ENCODE data around the gene ATXN1.
A peak's percentile ranks its signal among the peaks of the same experiment; 100 is the strongest.

ATXN1 gene

DNA sequence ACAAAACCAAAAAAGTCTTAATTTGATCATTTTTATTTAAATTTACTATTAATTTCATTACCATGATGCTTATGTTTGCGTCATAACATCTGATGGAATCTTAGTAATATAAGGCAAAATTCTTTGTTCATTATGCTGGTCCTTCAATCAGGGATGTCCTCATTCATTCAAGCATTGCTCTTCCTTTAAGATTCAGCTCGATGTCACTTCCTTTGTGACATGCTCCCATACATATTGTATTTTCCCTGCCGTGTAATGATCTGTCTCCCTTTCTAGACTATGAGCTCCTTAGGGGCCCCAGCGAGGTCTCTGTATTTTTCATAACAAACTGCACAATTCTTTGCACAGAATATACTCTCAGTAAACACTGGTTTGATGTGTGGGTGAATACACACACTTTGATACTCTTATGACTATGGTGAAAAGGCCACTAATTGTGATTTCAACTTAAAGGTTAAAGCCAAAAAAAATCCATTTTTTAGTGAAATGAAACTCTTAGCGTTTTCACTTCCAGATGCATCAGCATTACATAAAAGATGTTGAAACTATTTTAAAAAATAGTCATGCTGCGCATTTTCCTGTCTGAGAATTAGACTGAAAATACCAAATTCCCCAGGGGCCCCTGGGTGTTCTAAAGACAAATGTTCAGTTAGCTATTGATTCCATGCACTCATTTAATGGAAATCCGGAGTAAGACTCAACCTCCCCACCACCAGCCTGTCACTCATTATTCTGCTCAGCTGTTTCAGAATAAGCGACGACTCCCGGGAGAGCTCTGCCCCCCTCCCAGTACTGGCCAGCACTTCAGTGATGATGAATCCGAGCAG lies 169.7 kb downstream of the ATXN1 start:
- TF ChIP-seq, protein P1, sequence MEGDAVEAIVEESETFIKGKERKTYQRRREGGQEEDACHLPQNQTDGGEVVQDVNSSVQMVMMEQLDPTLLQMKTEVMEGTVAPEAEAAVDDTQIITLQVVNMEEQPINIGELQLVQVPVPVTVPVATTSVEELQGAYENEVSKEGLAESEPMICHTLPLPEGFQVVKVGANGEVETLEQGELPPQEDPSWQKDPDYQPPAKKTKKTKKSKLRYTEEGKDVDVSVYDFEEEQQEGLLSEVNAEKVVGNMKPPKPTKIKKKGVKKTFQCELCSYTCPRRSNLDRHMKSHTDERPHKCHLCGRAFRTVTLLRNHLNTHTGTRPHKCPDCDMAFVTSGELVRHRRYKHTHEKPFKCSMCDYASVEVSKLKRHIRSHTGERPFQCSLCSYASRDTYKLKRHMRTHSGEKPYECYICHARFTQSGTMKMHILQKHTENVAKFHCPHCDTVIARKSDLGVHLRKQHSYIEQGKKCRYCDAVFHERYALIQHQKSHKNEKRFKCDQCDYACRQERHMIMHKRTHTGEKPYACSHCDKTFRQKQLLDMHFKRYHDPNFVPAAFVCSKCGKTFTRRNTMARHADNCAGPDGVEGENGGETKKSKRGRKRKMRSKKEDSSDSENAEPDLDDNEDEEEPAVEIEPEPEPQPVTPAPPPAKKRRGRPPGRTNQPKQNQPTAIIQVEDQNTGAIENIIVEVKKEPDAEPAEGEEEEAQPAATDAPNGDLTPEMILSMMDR (conservative IDR thresholded peaks at IDR 0.05; ENCODE audit: low read depth, low read length) = no peak
- H3K4me2 ChIP-seq = peak overlapping the region; percentile 33
- no peaks in the 10 kb centered on the region for H3K36me3 ChIP-seq (ENCODE audit: insufficient read depth)
- no peaks in the 10 kb centered on the region for H4K20me1 ChIP-seq (ENCODE audit: insufficient read depth)
- no peak overlapping the region for H3K27ac ChIP-seq
- no peaks in the 10 kb centered on the region for H3K27me3 ChIP-seq (ENCODE audit: insufficient read depth, low read depth)
- H3K4me3 ChIP-seq (IDR thresholded peaks at IDR 0.05; ENCODE audit: insufficient read depth, low read depth, low read length) = no peak overlapping the region
- no peaks in the 10 kb centered on the region for H3K79me2 ChIP-seq (ENCODE audit: insufficient read depth, low read depth)
- H3K4me1 ChIP-seq (ENCODE audit: low read depth, poor library complexity, severe bottlenecking) = peaks cover 13% of the 10 kb centered on the region
- H2AFZ ChIP-seq (ENCODE audit: low read depth) = no peak overlapping the region
- H3K9ac ChIP-seq = no peak overlapping the region

- TF ChIP-seq, protein P1 (conservative IDR thresholded peaks at IDR 0.05; ENCODE audit: low read depth, low read length) = no peak
- Histone ChIP-seq H3K4me1 (ENCODE audit: low read depth, poor library complexity, severe bottlenecking) (peaks cover 9% of the 10 kb centered on the region), H3K27ac (no peak overlapping the region), H3K9ac (no peak overlapping the region), H3K4me2 (no peak overlapping the region), H2AFZ (ENCODE audit: low read depth) (no peak overlapping the region), H4K20me1 (ENCODE audit: insufficient read depth) (no peaks in the 10 kb centered on the region), H3K27me3 (ENCODE audit: insufficient read depth, low read depth) (no peaks in the 10 kb centered on the region), H3K36me3 (ENCODE audit: insufficient read depth) (no peaks in the 10 kb centered on the region), H3K4me3 (IDR thresholded peaks at IDR 0.05; ENCODE audit: insufficient read depth, low read depth, low read length) (no peak overlapping the region), H3K79me2 (ENCODE audit: insufficient read depth, low read depth) (no peaks in the 10 kb centered on the region)
Measured at GRCh38 chr6:16585805-16586204, 175.5 kb downstream of the ATXN1 start.

GRCh38 chr6:16583144-16583762 lies 178.0 kb downstream of the ATXN1 start:
- no peaks in the 10 kb centered on the region for H4K20me1 ChIP-seq (ENCODE audit: insufficient read depth)
- TF ChIP-seq, protein P1 (conservative IDR thresholded peaks at IDR 0.05; ENCODE audit: low read depth, low read length) = no peak
- no peak overlapping the region for H2AFZ ChIP-seq (ENCODE audit: low read depth)
- no peak overlapping the region for H3K4me3 ChIP-seq (IDR thresholded peaks at IDR 0.05; ENCODE audit: insufficient read depth, low read depth, low read length)
- H3K27me3 ChIP-seq (ENCODE audit: insufficient read depth, low read depth) = no peaks in the 10 kb centered on the region
- no peak overlapping the region for H3K9ac ChIP-seq
- H3K36me3 ChIP-seq (ENCODE audit: insufficient read depth) = no peaks in the 10 kb centered on the region
- no peak overlapping the region; the same call in 1 of the 2 replicates for H3K4me2 ChIP-seq
- H3K79me2 ChIP-seq (ENCODE audit: insufficient read depth, low read depth) = no peaks in the 10 kb centered on the region
- peaks cover 9% of the 10 kb centered on the region for H3K4me1 ChIP-seq (ENCODE audit: low read depth, poor library complexity, severe bottlenecking)
- no peak overlapping the region for H3K27ac ChIP-seq

- Histone ChIP-seq H3K4me2 (no peak overlapping the region; the same call in 1 of the 2 replicates), H3K27me3 (ENCODE audit: insufficient read depth, low read depth) (no peaks in the 10 kb centered on the region), H3K4me1 (ENCODE audit: low read depth, poor library complexity, severe bottlenecking) (peaks cover 9% of the 10 kb centered on the region), H2AFZ (ENCODE audit: low read depth) (no peak overlapping the region), H4K20me1 (ENCODE audit: insufficient read depth) (no peaks in the 10 kb centered on the region), H3K9ac (no peak overlapping the region), H3K27ac (no peak overlapping the region), H3K79me2 (ENCODE audit: insufficient read depth, low read depth) (no peaks in the 10 kb centered on the region), H3K4me3 (IDR thresholded peaks at IDR 0.05; ENCODE audit: insufficient read depth, low read depth, low read length) (no peak overlapping the region), H3K36me3 (ENCODE audit: insufficient read depth) (no peaks in the 10 kb centered on the region)
- TF ChIP-seq, protein P1 (conservative IDR thresholded peaks at IDR 0.05; ENCODE audit: low read depth, low read length) = no peak
Measured at GRCh38 chr6:16582446-16583143, 178.7 kb downstream of the ATXN1 start.

Data from KMS-11 (cell line).